GM13977 (cell line): ENCODE data around the gene LTBP3.

Experiments used
- DNase-seq: peaks from one replicate; pipeline ENCODE4 v3.0.0; 2012; ENCODE audit warnings: low spot score
- in situ Hi-C: fragments of 300-500 bp; cut with MboI; formaldehyde crosslinking; loops from one replicate; pipeline ENCODE4 v1.12.0; 2022; ENCODE audit warnings: low sequenced_read_pairs, low pct_unique_long_range_greater_than_20kb, mixed read lengths, inconsistent platforms; ENCODE audit not compliant: unreplicated experiment
- TF ChIP-seq, protein P1 (sequence below): IDR thresholded peaks from 2 replicates; pipeline ENCODE4 v1.5.1; 2012; ENCODE audit warnings: mild to moderate bottlenecking, control low read depth; ENCODE audit not compliant: insufficient read depth; ENCODE audit errors: extremely low read depth, missing control alignments

Gene LTBP3

DNA sequence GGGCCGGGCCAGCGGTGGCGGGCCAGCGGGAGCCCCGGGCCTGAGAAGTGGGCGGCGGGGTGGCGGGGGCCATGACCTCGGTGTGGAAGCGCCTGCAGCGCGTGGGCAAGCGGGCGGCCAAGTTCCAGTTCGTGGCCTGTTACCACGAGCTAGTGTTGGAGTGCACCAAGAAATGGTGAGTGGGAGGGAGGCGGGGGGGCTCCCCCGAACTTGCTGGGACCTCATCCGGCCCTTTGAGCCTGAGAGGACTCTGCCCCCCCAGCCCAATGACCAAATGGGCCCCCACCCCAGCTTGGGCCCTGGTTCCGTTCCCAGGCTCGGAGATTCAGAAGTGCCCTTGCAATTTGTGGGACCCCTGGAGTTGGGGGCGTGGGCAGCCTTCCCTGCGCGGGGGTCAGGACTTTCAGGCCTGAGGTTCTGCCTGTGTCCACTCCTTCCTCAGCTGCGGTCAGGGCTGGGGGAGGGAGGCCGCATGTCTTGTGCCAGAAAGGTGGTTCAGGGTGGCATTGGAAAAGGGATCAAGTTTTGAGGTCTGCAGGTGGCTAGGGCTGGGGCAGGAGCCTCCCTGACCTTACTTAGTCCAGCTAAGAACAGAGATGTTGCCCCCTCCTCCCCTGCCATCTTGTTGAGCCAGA is 18.2 kb upstream of the LTBP3 start:
- DNase-seq: peak; percentile 58
- in situ Hi-C loops: no loop called here
- TF ChIP-seq, protein P1, sequence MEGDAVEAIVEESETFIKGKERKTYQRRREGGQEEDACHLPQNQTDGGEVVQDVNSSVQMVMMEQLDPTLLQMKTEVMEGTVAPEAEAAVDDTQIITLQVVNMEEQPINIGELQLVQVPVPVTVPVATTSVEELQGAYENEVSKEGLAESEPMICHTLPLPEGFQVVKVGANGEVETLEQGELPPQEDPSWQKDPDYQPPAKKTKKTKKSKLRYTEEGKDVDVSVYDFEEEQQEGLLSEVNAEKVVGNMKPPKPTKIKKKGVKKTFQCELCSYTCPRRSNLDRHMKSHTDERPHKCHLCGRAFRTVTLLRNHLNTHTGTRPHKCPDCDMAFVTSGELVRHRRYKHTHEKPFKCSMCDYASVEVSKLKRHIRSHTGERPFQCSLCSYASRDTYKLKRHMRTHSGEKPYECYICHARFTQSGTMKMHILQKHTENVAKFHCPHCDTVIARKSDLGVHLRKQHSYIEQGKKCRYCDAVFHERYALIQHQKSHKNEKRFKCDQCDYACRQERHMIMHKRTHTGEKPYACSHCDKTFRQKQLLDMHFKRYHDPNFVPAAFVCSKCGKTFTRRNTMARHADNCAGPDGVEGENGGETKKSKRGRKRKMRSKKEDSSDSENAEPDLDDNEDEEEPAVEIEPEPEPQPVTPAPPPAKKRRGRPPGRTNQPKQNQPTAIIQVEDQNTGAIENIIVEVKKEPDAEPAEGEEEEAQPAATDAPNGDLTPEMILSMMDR: no peak

DNA sequence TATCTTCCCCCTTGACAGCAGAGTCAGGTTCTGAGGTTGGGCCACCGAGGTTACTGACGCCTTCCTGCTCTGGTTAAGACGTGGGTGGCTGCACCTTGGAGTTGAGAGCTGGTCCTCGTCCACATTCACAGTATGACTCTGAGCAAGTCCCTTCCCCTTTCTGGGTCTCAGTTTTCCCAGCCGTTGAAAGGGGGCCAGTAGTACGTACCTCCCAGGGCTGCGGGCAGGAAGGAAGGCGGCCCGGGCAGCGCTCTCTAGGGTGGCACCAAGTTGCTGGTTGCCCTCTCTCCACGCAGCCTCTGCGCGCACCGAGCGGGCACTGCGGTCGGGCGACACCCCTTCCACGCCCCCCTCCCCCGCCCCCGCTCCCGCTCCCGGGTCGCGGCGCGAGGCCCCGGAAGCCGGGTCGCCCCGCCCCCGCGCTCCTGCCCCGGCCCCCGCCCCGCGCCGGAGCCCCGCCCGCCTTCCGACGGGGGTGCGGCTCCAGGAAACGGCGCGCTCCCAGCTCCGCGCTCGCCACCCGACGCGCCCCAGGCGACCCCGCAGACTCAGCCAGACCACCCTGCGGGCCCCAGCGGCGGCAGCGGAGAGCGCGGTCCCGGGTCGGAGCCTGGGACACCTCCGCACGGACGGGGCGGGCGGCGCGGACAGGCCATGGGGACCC is 17.5 kb upstream of the LTBP3 start, which contains the start of gene EHBP1L1:
EHBP1L1 (plus strand) TSS at position 486 of the 664 bp plus-strand sequence. CDS start 250 bp downstream, outside the sequence.
- DNase-seq: peak; percentile 95

DNA sequence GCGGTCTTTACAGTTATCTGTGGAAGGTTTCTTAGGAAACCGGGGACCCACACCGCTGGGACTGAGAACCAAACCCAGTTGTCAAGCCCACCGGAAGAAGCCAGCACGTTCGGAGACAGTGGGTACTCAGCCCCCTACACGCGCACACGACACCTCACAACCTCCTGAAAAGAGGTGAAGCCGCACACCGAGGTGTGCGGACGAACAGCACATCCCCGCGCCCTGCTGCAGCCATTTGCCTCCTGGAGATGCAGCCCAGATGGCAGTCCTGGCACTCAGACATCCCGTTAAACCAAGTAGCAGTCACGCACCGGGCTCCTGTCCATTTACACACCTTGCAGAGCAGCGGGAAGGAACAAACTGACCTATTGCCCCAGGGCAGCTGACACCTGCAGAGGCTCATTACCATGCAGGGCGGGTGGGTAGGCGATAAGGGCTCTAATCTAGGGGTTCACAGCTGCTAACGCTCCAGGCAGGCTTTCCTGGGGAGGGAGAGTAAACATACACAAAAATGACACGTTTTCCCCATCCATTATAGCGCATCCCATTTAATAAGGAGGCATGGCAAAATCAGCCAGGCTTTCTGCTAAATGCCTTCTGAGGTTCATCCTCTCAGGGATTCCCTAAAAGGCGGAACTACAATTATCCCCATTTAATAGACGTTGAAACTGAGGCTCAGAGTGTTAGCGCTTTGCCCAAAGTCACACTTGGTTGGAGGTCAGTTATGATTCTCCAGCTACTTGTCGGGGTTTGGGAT is 16.8 kb upstream of the LTBP3 start:
- in situ Hi-C loops: no loop called here
- TF ChIP-seq, protein P1: no peak
- peak; percentile 70 for DNase-seq

More for the DNA sequence above, 17.5 kb upstream of the LTBP3 start, which contains the start of gene EHBP1L1:
- in situ Hi-C loops: no loop called here
- TF ChIP-seq, protein P1: no peak

DNA sequence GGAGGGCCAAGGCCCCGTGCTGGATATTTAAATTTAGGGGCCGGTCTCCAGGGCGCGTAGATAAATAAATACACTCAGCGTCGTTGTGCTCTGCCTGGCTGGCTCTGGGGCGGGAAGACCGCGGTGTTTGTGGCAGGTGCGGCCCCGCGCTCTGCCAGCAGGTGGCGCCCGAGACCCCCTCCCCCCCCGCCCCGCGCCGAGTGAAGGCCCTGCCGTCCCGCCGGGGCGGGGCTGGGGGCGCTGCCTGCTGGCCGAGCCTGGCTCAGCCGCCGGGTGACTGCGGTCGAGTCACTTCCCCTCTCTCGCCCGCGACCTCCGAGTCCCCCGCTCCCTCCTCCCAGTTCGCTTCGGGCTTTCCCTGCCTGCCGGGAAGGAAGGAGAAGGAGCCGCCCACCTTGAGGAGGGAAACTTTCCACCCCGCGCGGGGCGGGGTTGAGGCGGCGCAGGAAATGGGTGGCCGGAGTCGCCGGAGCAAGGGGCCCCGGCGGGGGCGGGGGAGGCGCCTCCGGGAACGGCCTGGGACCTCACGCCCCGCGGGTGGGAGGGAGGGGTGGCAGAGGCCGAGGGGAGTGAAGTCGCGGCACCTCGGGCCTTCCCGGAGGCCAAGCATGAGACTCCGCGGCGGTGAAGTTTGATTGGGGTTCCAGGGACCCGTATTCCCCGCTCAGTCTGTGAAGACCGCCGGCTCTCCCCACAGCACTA is 16.1 kb upstream of the LTBP3 start:
- DNase-seq: peak; percentile 98
- TF ChIP-seq, protein P1: peak; percentile 84
- in situ Hi-C loops: no loop called here

DNA sequence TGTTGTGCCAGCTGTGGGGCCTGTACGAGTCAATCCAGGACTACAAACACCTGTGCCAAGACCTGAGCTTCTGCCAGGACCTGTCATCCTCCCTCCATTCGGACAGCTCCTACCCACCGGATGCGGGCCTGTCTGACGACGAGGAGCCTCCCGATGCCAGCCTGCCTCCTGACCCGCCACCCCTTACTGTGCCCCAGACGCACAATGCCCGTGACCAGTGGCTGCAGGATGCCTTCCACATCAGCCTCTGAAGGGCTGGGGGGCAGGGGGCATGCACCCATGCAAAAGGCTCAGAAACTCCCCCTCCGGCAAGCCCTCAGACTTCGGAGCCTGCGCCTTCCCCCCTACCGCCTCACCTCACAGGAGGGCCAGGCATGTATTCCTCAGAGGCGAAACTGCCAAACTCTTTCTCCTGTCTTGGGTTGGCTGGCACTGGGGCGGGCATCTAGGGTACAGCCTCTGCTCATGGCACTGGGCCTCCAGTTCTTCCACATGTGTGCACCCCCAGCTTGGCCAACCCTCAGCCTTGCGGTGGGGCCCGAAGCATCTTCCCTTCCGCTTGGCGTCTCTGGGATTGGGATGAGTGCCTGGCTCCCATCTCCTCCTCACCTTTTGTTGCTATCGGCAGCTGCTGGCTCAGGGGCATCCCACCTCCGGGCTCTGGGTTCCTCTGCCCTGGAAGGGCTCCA is 15.4 kb upstream of the LTBP3 start:
- no peak for DNase-seq
- TF ChIP-seq, protein P1: no peak
- in situ Hi-C loops: no loop called here
